ENCODE data around the gene ANKK1. TPM values are rescaled to one million over a fixed set of nuclear protein-coding genes. Genes with fewer than 3 reads are reported as not detected.

Gene ANKK1
- total and polyA plus RNA-seq, 2 of the 8 experiments (the other 6 are each of a cell fraction or from before 2014, with no cell fraction given) = 0.11 TPM; not detected in 1

- no peak for DNase-seq (ENCODE audit: low read depth in 1 of 2, low spot score in 2 of 2)
- Histone ChIP-seq H2AFZ (ENCODE audit: low read length) (no peak overlapping the region), H3K14ac (ENCODE audit: insufficient read length) (no peak overlapping the region), H2AK5ac (ENCODE audit: low read depth, low read length) (no peak overlapping the region), H3K79me2 (ENCODE audit: control insufficient read depth in 1 of 2, insufficient read depth in 2 of 2, low read length in 2 of 2) (no peaks in the 10 kb centered on the region), H3K79me1 (ENCODE audit: low read depth, low read length) (no peaks in the 10 kb centered on the region), H3K27me3 (replicated peaks in 1 of 4; ENCODE audit: control insufficient read depth in 3 of 4, extremely low read depth in 1 of 4, insufficient read depth in 3 of 4, low read length in 3 of 4) (0 out of 7 replicates have a peak, but pooled peaks cover 0 to 2% (median 0%) of the 10 kb centered on the region in 4 experiments), H4K5ac (ENCODE audit: insufficient read length, low read depth, low read length) (no peak overlapping the region), H4K91ac (replicated peaks; ENCODE audit: insufficient read length, low read length) (no peak overlapping the region), H3K4me2 (ENCODE audit: insufficient read depth in 1 of 2, low read depth in 2 of 2, low read length in 2 of 2) (no peak overlapping the region), H4K20me1 (replicated peaks in 1 of 2; ENCODE audit: control insufficient read depth in 1 of 2, insufficient read depth in 2 of 2, low read length in 2 of 2) (no peaks in the 10 kb centered on the region), H2BK5ac (ENCODE audit: low read depth, low read length) (no peak overlapping the region), H3K18ac (ENCODE audit: extremely low read depth, low read length) (no peak overlapping the region), H2BK12ac (ENCODE audit: low read depth, low read length) (no peak overlapping the region), H4K8ac (ENCODE audit: extremely low read depth, insufficient read depth, low read length) (no peak overlapping the region), H3K4me3 (ENCODE audit: extremely low read depth in 1 of 4, insufficient read depth in 2 of 4, low read depth in 3 of 4, low read length in 4 of 4) (no peak overlapping the region), H2BK20ac (ENCODE audit: low read length) (no peak overlapping the region), H3K9me3 (ENCODE audit: insufficient read depth in 2 of 2, low read depth in 1 of 2, low read length in 1 of 2) (no peaks in the 10 kb centered on the region), H3K56ac (replicated peaks; ENCODE audit: insufficient read length, low read depth, low read length) (no peak overlapping the region), H2BK15ac (ENCODE audit: low read length) (no peak overlapping the region), H3K4ac (replicated peaks; ENCODE audit: insufficient read length, low read depth, low read length) (no peak overlapping the region), H3K23ac (ENCODE audit: insufficient read length) (no peak overlapping the region), H3K9ac (replicated peaks in 1 of 4; ENCODE audit: extremely low read depth in 1 of 4, low read depth in 3 of 4, low read length in 3 of 4) (no peak overlapping the region), H3K27ac (ENCODE audit: low read depth, low read length) (no peak overlapping the region), H3K36me3 (ENCODE audit: control insufficient read depth in 2 of 4, insufficient read depth in 4 of 4, low read length in 3 of 4) (no peaks in the 10 kb centered on the region), H3K4me1 (replicated peaks in 1 of 4; ENCODE audit: control insufficient read depth in 3 of 4, insufficient read depth in 4 of 4, low read length in 3 of 4) (no peaks in the 10 kb centered on the region), H2BK120ac (replicated peaks; ENCODE audit: low read depth, low read length) (no peak overlapping the region), H3K23me2 (ENCODE audit: low read depth, low read length) (no peaks in the 10 kb centered on the region)
- CTCF ChIA-PET (ENCODE audit: partially characterized antibody) = interaction anchor here (0.7 to 1.6 kb wide), 4 partner anchors 10 to 774 kb away, joined by 3 to 4 read pairs (median 3); no protein-coding TSS in a partner anchor
- WGBS, 2 experiments (ENCODE audit: extremely low coverage in 1 of 2, insufficient coverage in 1 of 2, insufficient read length in 1 of 2, insufficient replicate concordance in 2 of 2, low coverage in 1 of 2, low lambda C conversion rate in 2 of 2, missing lambda C conversion rate in 1 of 2) = 88% methylated on average over 8 of the region's 8 CpGs; no CpG with 5 or more reads in 1 of the 2 experiments
- POLR2A ChIA-PET (ENCODE audit: partially characterized antibody) = no interaction called here
- FAIRE-seq = no peak
- TF ChIP-seq TEAD4 (IDR thresholded peaks at IDR 0.05; ENCODE audit: low read depth, low read length) (no peak), BACH1 (IDR thresholded peaks at IDR 0.05; ENCODE audit: low read length) (no peak), ASH2L (IDR thresholded peaks at IDR 0.05; ENCODE audit: low read length) (no peak), FOSL1 (IDR thresholded peaks at IDR 0.05; ENCODE audit: insufficient read depth, low read depth, low read length) (no peak), CEBPB (IDR thresholded peaks at IDR 0.05; ENCODE audit: low read depth, low read length) (no peak), JUN (IDR thresholded peaks at IDR 0.05; ENCODE audit: low read depth, low read length) (no peak), SAP30 (IDR thresholded peaks at IDR 0.05; ENCODE audit: insufficient read depth, insufficient replicate concordance, low read length) (no peak), E2F6 (IDR thresholded peaks at IDR 0.05) (no peak), BRCA1 (IDR thresholded peaks at IDR 0.05; ENCODE audit: low read depth, low read length) (no peak)
- TF ChIP-seq, protein P1, sequence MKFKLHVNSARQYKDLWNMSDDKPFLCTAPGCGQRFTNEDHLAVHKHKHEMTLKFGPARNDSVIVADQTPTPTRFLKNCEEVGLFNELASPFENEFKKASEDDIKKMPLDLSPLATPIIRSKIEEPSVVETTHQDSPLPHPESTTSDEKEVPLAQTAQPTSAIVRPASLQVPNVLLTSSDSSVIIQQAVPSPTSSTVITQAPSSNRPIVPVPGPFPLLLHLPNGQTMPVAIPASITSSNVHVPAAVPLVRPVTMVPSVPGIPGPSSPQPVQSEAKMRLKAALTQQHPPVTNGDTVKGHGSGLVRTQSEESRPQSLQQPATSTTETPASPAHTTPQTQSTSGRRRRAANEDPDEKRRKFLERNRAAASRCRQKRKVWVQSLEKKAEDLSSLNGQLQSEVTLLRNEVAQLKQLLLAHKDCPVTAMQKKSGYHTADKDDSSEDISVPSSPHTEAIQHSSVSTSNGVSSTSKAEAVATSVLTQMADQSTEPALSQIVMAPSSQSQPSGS (IDR thresholded peaks at IDR 0.05; ENCODE audit: low read length) = no peak
Measured at GRCh38 chr11:113447621-113448315, 60.2 kb downstream of the ANKK1 start.
